GM11168 (cell line): ENCODE measurements around the gene N4BP2L2.

ENCODE experiments used
- in situ Hi-C: fragments of 300-500 bp; cut with MboI; formaldehyde crosslinking; loops from one replicate; pipeline ENCODE4 v1.12.0; 2022; ENCODE audit warnings: low sequenced_read_pairs; ENCODE audit not compliant: unreplicated experiment

N4BP2L2 gene

DNA sequence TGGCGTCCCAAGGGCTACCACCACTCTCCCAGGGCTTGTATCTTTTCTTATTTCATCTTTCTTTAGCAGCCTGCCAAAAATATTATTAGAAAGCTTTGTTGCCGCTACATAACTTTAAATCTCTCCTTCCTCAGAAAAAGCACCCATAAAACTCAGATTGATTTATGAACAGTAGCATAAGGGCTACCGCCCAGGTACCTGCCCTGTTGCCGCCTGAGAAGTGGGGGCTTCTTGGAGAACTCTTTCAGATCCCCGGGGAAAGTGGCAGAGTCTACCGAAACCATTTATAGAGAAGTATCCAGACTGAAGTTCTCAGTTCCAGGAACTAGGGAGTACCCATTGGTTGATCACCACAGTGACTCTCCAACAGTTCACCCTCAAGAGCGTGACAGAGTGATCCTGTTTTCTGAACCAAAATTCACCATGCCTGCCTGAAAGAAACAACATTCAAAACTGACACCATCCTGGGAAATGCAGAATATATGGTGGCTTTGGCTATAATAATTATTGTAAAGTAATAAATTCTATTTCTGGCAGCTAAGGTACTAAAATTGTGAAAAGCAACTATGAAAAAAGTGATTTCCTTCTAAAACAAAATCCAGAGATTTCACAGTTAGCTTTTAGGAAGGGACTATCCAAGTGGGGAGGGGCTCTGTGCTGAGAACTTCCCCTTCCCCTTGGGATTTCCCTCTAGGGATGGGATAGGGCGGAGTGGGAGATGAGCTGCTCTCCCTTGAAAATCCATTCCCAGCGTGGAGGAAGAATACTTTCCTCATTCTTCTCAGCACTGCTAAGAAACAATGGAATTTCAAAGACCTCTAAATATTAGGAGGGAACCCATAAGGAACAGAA, 109.8 kb downstream of the N4BP2L2 start:
- in situ Hi-C loops, result no loop called here

DNA sequence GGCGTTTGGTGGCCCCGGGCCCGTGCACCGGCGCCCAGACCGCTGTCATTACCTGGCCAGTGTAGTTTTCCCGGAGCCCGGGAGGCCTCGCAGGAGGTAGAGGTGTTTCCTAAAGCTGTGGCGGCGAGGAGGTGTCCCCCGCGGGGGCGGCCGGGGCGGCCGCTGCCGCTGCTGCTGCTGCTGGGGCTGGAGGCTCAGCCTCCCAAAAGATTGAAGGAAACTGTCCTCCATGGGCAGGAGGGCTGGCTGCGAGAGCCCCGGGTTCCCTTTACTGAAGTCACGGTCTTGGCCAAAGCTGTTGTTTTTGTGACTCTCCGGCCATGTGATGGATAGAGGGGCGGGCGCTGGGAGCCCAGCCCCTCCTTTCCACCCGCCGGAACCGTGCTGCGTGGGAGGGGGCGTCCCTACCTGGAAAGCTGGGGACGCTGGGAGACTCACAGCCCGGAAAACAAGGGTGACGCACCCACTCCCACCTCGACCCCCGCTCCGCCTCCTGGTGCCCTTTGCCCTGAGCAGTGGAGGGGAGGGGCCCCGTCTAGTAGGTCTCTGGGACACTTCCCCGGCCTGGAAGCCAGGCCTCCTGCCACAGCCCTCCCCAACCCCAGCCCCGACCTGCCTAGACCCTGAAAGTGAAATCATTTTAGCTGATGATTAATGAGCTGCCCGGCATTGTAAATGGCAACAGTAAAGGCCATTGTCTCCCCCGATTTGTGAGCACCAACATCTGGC, 110.6 kb downstream of the N4BP2L2 start, which contains the start of gene N4BP2L1:
Gene N4BP2L1, minus strand, starts transcription at position 279 of the 729 bp plus-strand sequence. Its CDS starts 48 bp downstream, at position 231.
- in situ Hi-C loops, result no loop called here

DNA sequence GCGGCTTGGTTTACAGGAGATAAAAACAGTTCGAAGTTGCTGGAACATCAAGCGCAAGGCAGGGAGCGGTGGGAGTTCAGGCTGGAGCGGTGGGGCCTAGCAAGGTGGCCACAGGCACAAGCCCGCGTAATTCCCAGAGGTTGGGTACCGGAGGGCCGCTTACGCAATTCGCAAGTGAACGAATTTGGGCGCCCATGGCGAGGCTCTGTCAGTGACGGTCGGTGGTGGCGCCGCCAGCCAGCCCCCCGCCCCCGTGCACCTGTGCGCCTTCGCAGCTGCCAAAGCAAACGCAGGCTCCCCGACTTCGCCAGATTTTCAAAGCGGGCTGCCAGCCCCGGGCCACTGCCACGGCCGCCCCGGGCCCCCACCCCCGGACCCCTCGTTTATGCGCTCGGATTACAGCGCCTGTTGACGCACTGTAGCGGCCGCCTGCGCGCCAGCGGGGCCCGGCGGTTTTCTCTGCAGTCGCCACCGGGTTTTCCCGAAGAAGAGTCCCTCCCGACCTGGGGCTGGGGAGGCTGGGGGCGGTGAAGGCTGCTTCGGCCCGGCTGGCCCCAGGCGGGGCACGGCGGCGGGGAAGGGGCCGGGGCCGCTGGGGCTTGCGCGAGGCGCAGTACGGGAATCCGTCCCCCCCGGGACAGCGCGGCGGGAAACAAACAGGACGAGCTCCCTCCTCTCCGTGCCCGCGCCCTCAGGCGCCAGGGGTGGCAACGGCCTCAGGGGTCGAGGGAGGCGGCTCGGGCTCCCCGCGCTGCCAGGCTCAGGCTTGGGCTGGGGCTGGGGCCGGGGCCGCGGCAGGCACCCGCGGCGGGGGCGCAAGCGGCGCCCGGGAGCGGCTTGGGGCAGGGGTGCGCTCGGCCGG, 111.4 kb downstream of the N4BP2L2 start:
- in situ Hi-C loops, result no loop called here

DNA sequence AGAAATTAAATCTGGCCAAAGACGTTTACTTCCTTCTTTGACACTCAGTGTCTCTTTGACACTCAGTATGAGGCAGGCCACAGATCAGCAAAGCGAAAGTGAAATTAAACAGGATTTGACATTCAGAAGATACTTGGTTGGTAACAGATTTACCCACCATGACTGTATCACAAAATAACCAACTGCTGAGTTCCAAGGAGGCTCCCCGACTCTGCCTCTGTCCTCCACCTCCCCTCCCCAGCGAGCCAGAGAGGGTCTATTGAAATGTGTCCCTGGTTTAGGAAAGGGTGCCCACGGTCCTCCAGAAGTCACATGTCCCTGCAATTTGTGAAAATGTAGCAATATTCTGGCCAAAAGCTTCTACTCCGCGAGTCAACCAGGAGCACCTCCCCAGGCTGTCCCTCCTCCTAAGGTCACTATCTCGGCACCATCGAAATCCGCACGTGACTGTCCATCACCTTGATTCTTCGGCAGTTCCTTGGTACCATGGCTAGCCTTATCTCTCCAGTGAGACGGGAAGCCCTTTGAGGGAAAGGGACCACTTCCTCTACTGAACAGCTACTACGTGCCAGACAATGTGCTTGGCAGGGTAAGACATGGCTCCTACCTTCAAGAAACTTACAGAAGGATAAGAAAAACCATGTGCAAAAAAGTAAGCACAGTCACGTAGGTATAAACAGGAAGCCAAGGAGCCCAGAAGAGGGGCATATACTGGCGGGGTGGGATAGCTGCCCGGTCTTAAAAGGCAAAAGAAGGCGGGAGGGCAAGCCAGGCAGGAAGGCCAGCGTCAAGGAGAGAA, 112.2 kb downstream of the N4BP2L2 start:
- in situ Hi-C loops, result no loop called here

GRCh38 chr13:32425158-32425557, 113.4 kb downstream of the N4BP2L2 start:
- in situ Hi-C loops, result no loop called here

DNA sequence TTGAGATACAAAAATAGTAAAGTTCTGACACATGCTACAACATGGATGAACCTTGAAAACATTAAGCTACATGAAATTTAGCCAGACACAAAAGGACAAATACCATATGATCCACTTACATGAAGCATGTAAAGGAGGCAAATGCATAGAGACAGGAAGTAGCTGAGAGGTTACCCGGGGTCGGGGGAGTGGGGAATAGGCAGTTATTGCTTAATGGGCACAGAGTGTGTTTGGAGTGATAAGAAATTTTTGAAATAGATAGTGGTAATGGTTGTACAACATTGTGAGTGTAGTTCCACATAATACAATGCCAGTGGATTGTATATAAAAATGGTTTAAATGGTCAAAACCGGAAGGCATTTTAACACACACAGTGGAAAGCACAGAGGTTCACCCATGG, 115.0 kb downstream of the N4BP2L2 start:
- in situ Hi-C loops, result no loop called here

DNA sequence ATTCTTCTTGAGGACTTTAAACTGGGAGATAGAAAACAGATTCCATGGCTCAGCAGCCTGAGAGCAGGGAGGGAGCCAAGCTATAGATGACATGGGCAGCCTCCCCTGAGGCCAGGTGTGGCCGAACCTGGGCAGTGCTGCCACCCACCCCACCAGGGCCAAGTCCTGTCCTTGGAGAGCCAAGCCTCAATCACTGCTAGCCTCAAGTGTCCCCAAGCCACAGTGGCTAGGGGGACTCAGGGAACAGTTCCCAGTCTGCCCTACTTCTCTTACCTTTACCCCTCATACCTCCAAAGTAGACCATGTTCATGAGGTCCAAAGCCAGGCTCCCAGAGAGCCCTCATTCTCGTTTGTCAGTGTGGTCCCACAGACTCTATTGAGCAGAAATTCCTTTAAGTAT, 118.7 kb downstream of the N4BP2L2 start:
- in situ Hi-C loops, result no loop called here

DNA sequence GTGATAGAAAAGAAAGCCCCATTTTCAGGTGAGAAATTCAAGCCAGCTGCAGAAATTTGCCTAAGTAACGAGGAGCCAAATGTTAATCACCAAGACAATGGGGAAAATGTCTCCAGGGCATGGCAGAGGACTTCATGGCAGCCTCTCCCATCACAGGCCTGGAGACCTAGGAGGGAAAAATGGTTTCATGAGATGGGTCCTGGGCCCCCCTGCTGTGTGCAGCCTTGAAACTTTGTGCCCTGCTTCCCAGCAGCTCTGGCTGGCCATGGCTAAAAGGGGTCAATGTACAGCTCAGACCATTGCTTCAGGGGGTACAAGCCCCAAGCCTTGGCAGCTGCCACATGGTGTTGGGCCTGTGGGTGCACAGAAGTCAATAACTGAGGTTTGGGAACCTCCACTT, 120.6 kb downstream of the N4BP2L2 start:
- in situ Hi-C loops, result no loop called here

DNA sequence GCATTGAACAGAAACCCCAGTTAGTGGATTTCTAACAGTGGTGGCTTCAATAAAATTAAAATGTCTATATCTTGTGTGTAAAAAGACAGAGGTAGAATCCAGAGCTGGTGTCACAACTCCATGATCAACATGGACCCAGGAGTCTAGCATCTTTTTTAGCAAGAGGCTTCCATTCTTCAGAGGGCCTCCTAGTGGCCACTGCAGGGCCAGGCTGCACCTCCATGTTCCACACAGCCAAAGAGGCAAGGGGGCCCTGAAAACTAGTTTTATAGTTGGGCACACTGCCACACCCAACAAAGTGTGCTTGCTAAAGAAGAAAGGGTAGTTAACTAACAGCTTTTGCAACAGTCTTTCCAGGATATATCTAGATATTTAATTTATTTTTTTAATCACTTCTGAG, 123.6 kb downstream of the N4BP2L2 start:
- in situ Hi-C loops, result no loop called here

DNA sequence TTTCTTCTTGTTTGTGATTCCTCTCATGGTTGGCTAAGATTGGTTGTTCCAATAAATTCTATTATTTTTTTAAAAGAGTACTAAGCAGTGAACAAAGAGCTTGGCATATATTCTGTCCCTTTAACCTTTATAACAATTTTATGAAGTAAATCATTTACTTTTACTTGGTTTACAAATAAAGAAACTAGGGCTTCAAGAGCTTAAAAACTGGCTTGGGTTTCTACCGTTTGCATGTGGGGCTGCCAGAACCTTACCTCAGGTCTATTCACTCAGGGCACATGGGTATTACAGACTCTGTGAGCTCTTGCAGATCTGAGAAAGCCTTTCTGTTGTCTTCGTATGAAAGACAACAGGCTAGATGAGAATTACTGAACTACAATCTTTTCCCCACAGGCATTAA, 124.0 kb downstream of the N4BP2L2 start:
- in situ Hi-C loops, result no loop called here

GRCh38 chr13:32413284-32413683, 125.3 kb downstream of the N4BP2L2 start:
- in situ Hi-C loops, result no loop called here

- in situ Hi-C loops, result no loop called here
Measured at GRCh38 chr13:32409561-32410421, 128.8 kb downstream of the N4BP2L2 start.

GRCh38 chr13:32409001-32409313, 129.6 kb downstream of the N4BP2L2 start:
- in situ Hi-C loops, result no loop called here

DNA sequence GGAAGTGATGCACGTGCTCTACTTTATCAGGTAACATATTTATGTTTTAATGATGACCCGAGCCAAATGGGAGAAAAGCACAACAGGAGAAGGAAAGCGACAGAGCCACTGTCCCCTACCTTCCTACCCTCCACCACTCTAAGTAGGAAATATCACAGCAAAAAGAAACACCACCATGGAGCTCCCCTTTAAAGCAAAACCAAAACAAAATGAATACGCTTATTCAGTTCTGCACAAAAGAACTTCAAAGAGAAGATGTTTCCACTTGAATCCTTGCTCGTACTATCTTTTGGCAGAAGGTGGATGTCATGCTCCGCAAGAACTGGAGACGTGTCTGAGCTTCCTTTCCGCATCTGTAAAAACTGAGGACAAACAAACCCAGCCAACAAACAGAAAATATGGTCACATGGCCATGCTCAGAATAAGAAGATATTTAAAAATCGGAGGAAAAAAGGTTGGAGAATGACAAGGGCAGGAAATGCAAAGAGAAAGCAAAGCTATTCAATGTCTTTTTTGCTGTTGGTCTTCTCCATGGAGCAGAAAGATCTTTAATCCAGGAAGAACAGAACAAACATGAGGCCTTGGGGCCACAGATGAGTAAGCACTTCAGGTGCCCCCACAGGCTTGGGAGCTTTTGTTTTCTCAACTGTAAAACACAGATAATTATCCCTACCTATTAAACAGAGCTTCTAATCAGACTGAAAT, 130.1 kb downstream of the N4BP2L2 start:
- in situ Hi-C loops, result no loop called here

GRCh38 chr13:32407854-32408253, 130.7 kb downstream of the N4BP2L2 start:
- in situ Hi-C loops, result no loop called here

GRCh38 chr13:32403108-32403507, 135.5 kb downstream of the N4BP2L2 start:
- in situ Hi-C loops, result no loop called here

DNA sequence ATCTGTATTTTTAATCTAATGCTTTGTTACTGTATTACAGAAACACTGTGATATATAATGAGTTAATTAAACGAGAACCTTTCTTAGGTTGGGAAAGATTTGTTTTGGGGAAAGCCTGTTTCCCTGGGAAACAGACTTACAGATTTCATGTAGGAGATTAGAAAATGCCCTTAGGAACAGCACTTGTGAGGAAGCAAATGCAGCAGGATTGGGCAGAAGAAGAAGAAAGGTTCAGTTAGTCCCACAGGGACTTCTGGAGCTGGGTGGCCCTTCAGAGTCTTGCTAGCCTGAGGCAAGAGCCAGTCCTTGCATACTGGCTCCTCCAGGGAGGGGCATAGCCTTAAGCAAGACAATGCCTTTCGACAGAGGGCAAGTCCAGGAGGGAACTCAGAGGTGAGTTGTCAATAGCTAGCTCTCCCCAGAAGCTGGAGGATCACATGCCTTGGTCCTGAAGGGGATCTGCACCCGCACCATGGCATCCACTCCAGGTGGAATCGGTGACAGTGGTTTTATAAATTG, 147.4 kb downstream of the N4BP2L2 start:
- in situ Hi-C loops, result no loop called here

DNA sequence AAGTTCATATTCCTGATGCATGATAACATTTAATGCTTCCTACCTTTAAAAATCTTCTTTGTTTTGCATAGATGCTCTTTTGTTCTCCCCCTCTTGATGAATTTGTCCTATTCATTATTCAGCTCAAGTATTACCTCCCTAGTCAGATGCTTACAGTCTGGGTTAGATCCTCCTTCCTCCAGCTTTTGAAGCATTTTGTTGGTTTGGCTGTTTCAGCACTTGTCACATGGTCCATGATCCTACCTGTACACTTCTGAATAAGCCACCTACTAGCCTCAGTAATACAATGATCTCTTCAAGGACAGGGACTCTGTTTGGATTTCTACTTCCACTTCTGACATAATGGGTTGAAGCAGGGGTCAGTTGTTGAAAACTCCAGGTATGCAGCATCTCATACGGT, 148.1 kb downstream of the N4BP2L2 start:
- in situ Hi-C loops, result no loop called here
